ENCODE data around the gene SLC1A7.

Gene SLC1A7

DNA sequence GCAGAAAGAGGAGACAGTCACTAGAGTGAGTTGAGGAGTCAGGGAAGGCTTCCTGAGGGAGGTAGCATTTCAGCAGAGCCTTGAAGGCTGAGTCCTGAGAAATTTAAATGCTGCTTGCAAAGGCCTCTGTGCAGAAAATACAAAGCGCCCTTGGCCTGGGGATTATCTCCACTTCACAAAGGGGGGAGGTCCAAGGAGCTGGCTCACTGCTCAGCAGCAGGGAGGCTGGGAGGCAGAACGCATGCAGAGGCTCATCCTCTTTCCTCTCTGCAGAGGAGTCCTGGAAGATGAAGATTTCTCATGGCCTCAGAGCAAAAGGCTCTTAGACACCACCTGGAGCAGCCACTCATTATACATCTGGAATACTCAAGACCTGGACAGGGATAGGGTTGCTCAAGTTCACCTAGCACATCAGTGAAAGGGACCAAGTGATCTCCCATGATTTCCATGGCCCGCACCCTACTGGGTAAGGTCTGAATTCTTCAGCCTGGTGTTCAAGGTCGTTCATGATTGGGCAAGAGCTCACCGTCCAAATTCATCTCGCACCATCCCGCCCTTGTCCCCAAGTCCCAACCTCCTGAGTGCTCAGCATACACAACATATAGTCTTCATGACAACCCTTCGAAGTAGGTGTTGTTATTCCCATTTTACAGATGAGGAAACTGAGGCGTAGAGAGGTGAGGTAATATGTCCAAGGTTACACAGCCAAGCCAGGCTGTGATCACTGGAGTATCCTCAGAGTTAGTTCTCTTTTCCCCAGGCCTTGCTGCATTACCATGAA is 9.0 kb downstream of the SLC1A7 start:
- no peak for FAIRE-seq

DNA sequence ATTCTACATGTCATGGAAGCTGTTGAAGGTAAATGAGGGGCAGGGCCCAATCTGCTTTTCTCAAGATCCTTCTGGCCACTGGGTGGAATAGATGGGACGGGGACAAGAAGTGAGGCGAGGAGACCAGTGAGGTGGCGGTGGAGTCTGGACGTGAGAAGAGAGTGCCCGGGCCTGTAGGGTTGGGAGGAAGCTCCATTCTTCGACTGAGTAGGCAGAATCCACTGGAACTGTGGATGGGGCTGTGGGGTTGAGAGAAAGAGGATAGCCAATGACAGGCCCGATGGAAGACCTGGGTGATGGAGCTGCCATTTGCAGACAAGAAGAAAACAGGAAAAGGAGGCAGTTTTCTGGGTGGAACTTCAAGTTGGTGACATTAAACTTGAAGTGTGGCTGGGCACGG is 10.3 kb downstream of the SLC1A7 start:
- no peak for FAIRE-seq

DNA sequence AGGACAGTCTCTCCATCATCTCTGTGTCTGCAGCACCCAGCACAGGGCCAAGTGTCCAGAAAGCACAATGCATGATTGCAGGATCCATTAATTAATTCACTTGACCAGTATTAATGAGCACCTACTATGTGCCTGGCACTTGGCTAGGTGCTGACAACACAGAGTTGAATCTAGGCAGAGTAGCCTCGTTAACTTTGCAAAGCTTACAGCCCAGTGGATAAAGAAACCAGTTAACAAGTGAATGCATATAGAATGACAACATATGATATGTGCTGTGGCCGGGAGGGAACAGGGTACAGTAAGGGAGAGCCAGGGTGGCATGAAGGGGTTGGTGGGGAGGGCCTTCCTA is 10.9 kb downstream of the SLC1A7 start:
- no peak for FAIRE-seq

DNA sequence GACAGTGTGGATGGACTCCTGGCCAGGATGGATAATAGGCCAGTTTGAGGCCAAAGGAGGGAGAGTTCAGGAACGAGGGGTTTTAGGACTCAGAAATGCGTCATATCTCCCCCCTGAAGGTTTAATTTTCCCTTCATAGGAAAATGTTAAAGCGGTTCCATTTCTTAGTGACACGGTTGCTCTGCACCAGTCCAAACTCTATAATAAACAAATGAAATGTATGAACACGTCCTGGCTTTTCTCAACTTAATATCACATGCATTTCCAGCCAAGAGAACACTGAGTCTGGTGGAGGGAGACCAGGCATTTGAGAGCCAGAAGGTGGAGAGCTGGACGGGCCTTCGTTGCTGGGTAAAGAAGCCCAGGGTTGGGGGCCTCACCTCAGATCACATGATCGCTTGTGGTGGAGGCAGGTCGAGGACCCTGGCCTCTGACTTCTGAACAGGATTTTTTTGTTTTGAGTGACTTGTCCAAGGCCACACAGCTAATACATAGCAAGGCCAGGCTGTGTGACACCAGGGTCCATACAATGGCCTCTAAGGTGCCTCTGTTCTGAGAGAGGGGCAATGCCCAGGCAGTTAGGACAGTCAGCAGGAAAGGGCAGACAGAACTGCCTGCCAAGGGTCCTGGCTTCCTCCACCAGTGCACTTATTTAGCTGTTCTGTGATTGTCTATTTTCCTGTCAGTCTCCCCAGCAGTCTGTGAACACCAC is 11.4 kb downstream of the SLC1A7 start:
- FAIRE-seq, result no peak

DNA sequence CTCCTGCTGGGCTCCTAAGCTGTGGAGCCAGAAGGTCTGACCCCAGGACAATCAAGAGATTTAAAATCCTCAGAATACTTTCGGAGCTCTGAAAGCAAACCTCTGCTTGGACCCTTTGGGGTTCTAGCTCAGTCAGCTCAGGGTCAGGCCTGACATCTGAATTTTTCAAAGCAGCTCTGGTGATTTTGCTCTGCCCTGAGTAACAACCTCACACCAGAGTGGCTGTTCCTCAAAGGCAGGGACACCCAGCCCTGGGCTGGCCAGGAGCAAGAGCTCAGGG is 11.9 kb downstream of the SLC1A7 start:
- no peak for FAIRE-seq

DNA sequence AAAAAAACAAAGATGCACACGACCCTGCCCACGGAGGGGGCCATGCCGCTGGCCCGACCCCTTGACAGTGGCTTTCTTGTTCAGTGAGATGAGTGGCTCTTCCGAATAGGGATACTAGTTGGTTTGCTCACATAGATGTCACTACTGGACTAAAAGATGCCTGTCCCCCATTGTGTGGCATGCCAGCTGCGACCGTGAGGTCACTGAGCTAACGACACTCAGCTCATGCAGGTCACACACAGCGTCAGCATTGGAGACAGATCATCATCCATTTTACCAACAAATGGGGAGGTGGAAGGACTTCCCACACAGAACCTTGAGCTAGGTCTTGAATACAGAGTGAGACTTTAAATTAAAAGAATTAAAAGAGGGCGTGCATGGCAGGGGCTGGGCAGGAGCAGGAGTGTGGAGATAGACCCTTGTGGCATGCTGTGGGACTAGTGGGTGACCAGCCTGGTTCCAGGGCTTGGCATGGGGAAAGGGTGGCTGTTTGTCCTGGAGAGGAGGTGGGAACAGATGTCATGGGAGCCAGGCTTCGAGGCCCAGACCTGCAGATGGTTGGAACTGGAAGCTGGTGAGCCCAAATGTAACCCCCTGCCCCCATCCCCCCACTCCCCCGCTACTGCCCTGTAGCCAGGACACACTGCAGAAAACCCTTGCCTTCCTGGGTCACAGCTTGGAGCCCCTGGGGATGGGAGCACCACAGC is 12.4 kb downstream of the SLC1A7 start:
- FAIRE-seq, result no peak

DNA sequence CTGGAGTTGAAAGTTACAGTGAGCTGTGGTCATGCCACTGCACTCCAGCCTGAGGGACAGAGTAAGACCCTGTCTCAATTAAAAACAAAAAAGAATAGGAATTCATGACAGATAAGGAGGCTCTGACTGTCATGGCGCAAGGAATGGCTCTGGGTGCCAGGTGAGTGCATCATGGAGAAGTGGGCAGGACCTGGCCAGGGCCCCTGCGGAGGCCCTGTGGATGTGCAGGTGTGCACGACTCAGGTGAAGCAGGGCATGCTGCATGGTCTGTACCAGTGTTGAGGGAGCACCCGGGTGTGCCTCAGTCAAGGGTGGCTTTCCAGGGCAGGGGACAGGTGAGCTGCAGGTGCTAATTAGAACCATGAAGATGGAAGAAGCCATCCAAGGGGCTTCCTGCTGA is 14.0 kb downstream of the SLC1A7 start:
- FAIRE-seq, result no peak

DNA sequence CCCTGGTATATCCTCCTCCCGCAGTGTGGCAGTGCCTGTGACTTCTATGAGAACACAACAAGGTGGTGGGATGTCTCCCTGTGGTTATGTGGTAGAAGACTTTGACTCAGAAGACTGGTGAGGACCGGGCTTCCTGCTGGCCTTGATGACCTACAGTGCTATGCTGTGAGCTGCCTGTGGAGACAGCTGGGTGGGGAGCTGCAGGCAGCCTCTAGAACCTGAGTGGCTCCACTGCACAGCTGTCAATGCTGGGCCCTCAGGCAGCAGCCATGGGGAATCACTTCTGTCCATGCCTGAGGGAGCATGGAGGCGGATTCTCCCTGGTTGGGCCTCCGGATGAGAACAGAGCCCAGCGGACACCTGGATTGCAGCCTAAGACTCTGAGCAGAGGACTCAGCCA is 14.9 kb downstream of the SLC1A7 start:
- no peak for FAIRE-seq

DNA sequence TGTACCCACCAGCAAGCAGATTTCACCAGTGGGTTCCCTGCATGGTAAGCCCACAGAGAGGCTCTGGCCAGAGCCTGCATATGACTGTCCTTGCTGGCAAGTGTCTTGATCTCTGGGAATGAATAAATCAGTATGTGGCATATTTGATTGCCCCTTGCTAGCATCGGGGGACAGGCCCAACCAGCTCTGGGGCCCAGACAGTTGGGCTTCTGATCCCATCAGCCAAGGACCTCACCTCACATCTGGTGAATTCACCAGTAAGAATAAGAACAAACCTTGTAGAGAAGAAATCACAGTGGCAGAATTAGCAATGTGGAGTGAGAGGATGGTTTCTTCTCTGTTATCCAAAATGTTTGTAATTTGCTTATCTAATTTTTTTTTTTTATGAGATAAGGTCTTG is 15.9 kb downstream of the SLC1A7 start:
- FAIRE-seq, result no peak

DNA sequence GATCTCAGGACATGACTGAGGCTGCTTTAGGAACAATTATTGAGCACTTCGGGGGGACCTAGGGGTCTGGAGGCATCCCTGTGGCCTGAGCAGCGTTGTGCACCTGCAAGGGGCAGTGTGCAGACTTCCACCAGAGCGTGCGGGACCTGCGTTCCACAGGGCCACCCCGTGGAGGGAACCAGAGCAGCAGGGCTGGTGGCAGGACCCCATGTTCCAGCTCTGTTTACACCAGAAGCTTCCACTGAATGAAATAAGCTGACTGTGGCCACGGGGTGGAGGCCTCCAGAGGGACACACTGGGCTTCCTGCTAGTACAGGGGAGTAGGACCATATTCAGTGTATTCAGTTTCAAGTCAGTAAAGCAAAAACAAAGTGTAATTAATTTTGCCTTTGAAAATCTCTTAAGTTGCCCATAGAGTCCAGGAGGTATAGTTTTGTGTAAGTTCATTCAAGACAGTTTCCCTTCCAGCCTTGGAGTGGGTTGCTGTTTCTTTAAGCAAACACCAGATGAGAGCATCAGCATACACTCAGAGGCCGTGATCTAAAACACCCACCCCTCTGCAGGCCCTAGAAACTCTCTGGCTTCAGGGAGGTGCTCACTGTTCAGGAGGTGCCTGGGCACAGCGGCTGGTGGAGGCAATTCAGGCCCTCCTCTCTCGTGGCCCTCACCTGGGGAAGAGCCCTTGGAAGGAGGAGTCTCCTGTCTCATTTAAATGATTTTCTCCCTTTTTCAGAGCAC is 16.6 kb downstream of the SLC1A7 start:
- FAIRE-seq, result no peak

DNA sequence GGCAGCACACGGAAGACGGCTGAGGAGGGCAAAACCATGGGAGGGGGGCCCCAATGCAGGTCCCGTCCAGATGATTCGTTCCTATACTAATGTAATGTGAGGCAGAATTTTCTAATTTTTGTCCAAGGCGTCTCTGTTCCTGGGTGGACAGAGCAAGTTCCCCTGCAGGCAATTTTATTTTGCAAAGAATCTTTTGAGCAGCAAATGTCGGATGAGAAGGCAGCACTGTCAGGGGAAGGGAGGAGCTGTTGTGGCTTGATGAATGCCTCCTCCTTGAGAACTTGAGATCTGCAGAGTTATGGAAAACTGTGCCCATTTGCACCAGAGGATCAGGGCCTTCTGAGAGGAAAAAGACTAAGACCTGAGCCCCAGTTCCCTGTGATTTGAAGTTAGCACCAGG is 17.3 kb downstream of the SLC1A7 start:
- no peak for FAIRE-seq

DNA sequence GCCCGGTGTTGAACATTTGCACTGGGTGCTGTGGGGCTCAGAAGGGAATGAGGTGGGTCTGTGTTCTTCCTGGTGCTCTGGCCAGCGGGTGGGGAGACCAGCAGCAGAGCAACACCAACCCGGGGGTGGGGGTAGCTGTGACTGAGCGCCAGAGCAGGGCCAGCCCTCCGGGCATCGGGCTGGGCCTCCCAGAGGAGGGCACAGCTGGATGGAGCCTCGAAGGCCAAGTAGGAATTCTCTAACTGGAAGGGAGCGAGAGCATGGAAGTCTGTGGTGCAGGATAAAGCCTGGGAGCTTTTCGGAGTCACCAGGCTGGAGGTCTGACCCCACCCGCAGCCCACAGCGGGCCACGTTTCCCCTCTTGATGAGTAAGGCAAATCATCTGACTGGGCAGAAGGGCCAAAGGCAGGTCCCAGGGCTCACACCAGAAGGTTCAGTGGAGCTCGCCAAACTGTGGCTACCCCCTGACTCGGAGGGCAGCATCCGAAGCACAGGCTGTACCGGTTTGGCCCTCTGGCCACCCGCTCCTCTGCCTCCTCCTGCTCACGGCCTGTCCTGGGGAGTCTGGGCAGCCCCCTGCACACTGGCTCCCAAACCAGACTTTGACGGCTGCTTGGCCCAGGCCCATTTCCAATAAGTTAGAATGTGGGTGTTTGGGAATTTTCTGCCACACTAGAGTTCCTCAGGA is 18.8 kb downstream of the SLC1A7 start:
- FAIRE-seq, result no peak

DNA sequence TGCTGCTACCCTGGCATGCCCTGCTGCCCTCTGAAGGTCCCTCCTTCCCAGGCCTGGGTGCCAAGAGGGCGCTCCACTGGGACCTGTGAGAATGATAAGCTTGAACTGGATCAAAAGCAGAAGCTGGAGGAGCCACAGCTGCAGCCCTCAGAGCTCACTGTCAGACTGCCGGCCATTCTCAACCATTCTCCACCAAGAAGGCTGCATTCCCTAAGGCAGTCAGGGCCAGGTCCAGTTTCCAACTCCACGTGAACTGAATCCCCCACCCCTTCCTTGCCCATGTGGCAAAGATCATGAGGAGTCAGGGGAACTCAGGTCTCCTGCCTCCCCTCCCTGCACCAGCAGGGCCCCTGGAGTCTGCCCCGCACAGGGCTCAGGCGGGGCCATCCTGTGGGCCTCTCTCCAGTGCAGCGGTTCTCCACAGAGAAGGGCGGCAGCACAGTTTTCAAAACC is 19.5 kb downstream of the SLC1A7 start:
- no peak for FAIRE-seq

DNA sequence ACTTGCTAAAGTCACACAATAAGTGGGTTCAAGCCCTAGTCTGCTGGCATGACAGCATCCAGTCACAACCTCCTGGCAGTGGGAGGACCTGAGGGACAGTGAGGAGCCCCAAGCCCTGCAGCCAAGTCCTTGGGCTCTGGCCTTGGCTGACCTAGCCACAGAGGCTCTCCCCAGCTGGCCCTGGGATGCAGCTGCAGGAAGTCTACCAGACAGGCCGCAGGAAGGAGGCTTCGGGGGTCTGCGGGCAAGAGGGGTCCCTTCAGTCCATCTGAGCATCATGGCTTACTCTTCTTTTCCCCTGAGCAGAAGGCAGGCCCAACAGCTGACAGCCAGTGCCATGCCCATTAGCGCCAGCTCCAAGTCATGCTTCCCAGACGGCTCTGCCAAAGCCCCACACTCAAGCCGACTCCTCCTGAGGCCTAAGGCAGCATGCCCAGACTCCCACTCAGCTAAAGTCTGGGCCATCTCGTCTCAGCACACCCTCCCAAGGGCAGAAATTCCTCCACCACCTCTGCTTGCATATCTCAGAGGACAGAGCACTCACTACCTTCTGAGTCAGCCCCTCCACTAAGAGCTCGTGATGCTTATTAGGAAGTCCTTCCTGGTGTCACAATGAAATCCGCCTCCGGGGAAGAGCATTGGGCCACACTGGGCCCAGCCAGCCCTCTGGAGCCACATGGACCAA is 20.1 kb downstream of the SLC1A7 start:
- FAIRE-seq, result no peak

DNA sequence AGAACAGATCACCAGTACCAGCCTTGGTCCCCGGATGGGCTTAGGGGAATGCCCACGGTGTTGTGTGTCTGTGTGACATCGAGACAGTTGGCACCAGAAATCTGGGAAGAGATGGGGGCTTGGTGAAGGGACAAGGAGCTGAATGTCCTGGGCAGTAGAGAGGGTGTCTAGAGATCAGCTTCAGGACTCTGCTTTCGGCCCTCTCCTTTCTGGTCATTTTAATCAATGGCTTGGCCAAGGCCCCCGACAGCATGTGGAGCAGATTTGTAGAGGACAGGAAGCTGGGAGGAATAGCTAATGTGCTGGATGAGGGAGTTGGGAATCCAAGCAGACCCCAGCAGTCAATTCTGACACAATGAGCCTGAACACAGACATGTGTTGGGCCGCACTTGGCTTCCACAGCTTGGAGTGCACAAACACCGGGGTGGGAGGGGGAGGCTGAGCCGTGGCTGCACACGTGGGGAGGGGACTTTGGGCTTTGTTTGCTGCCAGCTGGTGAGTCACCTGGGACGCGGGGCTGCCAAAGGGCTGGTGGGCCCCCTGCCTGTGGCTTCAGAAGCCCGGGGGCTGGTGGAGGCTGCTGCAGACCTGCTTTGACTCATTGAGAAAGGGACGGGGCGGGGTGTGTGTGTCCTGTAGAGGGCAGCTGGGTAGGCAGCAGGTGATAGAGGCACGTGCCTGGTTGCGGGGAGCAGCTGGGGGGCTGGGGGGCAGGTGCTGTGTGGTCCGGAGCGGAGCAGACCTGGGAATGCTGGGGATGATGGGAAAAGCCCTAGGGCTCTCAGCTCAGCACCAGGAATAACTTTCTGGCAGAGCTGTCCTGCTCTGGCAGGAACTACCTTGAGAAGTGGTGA is 20.9 kb downstream of the SLC1A7 start:
- no peak for FAIRE-seq

DNA sequence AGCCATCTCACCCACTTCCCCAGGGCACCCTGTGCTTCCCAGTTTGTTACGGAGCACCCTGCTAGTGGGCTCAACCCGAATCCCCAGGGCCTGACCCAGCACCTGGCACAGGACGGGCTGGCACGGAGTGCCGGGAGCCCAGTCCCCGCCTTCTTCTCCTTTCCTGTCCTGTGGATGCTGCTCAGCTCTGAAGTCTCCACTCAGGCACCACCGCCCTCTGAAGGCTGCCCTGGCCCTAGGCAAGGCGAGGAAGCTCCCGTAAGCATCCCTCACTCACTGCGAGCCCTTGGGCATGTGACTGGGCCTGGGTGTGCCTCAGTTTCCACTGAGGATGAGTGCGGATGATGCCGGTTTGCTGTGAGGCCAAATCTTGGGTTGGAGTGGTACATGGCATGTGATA is 21.8 kb downstream of the SLC1A7 start:
- no peak for FAIRE-seq

DNA sequence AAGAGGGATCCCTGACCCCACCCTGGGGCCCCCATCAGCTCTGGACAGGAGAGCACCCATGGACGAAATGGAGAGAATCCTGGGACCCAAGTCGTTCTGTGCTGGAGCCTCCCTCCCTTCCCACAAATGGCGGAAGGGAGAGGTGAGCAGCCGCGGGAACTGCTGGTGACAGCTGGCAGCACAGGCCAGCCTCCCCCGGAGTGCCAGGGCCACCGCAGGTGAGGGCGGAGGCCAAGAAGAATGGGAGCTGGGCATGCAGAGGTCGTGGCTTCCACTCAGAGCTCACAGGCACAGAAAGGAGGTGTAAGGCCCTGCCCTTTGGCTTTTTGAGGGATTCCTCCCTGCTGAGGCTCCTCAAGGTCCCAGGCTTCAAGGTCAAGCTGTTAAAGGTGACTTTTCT is 24.6 kb downstream of the SLC1A7 start:
- FAIRE-seq, result no peak

DNA sequence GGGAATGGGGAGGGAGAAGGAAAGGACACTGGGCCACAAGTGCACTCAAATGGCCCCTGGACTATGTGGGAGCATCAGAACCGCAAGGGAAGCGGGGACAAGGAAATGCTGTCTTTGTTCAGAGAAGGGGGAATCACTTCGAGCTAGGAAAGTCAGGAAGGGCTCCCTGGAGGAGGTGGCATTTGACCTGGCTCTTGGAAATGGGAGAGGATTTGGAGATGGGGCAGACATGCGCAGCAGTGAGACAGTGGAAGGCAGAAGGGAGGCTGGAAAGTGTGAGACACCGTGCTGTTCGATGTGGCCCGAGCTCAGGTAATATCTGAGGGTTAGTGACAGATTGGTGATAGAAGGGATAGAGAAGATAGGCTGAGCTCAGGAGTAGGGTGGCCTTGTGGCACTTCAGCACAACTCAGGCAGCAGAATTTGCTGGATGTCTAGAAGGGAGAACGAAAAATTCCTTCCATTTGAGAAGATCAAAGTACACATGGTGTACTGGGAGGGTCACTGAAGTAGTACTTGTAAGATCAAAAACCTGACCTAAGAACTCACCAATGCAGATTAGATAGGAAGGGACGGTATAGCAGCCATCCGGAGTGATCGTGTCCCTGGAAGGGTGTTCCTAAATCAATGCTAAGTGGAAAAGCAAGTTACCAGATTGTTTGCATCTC is 25.4 kb downstream of the SLC1A7 start:
- FAIRE-seq, result no peak

DNA sequence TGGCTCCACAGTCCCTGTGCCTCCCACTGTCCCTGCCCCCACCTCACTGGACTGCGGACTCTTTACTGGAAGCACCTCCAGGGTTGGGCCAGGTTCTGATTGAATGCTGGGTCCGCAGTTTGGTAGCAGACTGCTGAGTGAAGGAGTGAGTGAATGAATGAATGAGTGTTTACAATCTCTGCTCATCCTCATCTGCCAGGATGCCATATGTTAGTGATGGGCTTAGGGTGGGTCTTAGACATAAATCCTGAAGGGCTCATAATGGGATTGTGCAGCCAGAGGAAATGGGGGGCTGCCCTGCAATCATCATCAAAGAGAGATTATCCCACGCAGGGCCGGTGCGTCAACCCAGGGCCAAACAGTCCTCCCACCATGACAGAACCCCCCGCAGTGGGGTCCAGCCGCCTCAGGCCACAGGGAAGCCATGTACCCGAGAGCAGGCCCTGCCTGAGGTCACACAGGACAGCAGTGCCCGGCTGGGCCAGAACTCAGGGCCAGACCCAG is 26.1 kb downstream of the SLC1A7 start:
- FAIRE-seq, result no peak

Measured in colon (tissue), 2 donors.